Keratinocyte (primary cell): Measurements from ENCODE around the gene UBXN11. TPM values are rescaled to one million over a fixed set of nuclear protein-coding genes. Genes with fewer than 3 reads are reported as not detected.

Experiments
- DNase-seq: peaks from one replicate; pipeline ENCODE4 v3.0.0-alpha.2; 2011; ENCODE audit warnings: low read depth, missing footprints, low spot score
- FAIRE-seq: peaks from 2 replicates; lab custom pipeline; 2011; peaks lifted over from hg19 to GRCh38; lab: Jason Lieb, UNC
- H2AFZ ChIP-seq: 2 replicates; pipeline ENCODE4 v1.6.0; 2012; ENCODE audit warnings: low read length, control low read depth, inconsistent platforms; ENCODE audit not compliant: control insufficient read depth
- H3K27ac ChIP-seq: 2 replicates; pipeline ENCODE4 v1.5.1; 2011; ENCODE audit warnings: low read length; ENCODE audit not compliant: control insufficient read depth, insufficient read depth
- H3K27me3 ChIP-seq: 3 replicates; pipeline ENCODE4 v1.6.0; 2011; ENCODE audit warnings: low read length; ENCODE audit not compliant: control insufficient read depth, insufficient read depth; ENCODE audit errors: extremely low read depth
- H3K36me3 ChIP-seq, 2 experiments: 2 replicates in 1 of 2; 3 replicates in 1 of 2; pipeline ENCODE4 v1.5.1; 2011; ENCODE audit warnings: low read length in 2 of 2, mild to moderate bottlenecking in 1 of 2; ENCODE audit not compliant: control insufficient read depth in 2 of 2, insufficient read depth in 2 of 2; ENCODE audit errors: extremely low read depth in 1 of 2
- H3K4me1 ChIP-seq: 3 replicates; pipeline ENCODE4 v1.5.1; 2011; ENCODE audit warnings: low read length; ENCODE audit not compliant: control insufficient read depth, insufficient read depth; ENCODE audit errors: extremely low read depth
- H3K4me2 ChIP-seq: 3 replicates; pipeline ENCODE4 v1.6.0; 2011; ENCODE audit warnings: low read depth, low read length; ENCODE audit not compliant: control insufficient read depth, insufficient read depth; ENCODE audit errors: extremely low read depth
- H3K4me3 ChIP-seq, 3 experiments: fragments of 200-600 bp in 1 of 3; sonication (generic) in 1 of 3; 2 replicates in 2 of 3; 3 replicates in 1 of 3; pipeline ENCODE4 v1.5.1; 2011 to 2016; ENCODE audit warnings: low read length in 3 of 3, mild to moderate bottlenecking in 3 of 3, control low read depth in 2 of 3, inconsistent platforms in 1 of 3, low read depth in 1 of 3, mixed read lengths in 1 of 3, mixed run types in 1 of 3, moderate library complexity in 1 of 3; ENCODE audit not compliant: control insufficient read depth in 2 of 3, insufficient read depth in 2 of 3; ENCODE audit errors: extremely low read depth in 1 of 3
- H3K79me2 ChIP-seq: 2 replicates; pipeline ENCODE4 v1.6.0; 2012; ENCODE audit warnings: low read length; ENCODE audit not compliant: control insufficient read depth, insufficient read depth
- H3K9ac ChIP-seq: 3 replicates; pipeline ENCODE4 v1.6.0; 2011; ENCODE audit warnings: low read length; ENCODE audit not compliant: control insufficient read depth, insufficient read depth; ENCODE audit errors: extremely low read depth
- H3K9me1 ChIP-seq: 3 replicates; pipeline ENCODE4 v1.6.0; 2011; ENCODE audit warnings: low read length; ENCODE audit not compliant: control insufficient read depth, insufficient read depth; ENCODE audit errors: extremely low read depth
- H3K9me3 ChIP-seq: 2 replicates; pipeline ENCODE4 v1.5.1; 2012; ENCODE audit warnings: low read depth, low read length; ENCODE audit not compliant: control insufficient read depth
- H4K20me1 ChIP-seq: 3 replicates; pipeline ENCODE4 v1.6.0; 2011; ENCODE audit warnings: low read length; ENCODE audit not compliant: control insufficient read depth, insufficient read depth; ENCODE audit errors: extremely low read depth
- CTCF ChIP-seq, 3 experiments: IDR thresholded peaks in 1 of 3; conservative IDR thresholded peaks in 1 of 3; optimal IDR thresholded peaks in 1 of 3; 2 replicates in 2 of 3; 3 replicates in 1 of 3; pipeline versions ENCODE3 to v1.5.1; 2011; ENCODE audit warnings: low read length in 3 of 3, mild to moderate bottlenecking in 3 of 3, moderate library complexity in 2 of 3, control low read depth in 1 of 3, inconsistent platforms in 1 of 3; ENCODE audit not compliant: insufficient read depth in 2 of 3; ENCODE audit errors: extremely low read depth in 1 of 3
- EZH2 ChIP-seq: IDR thresholded peaks from one replicate; pipeline ENCODE4 v1.6.1; 2012; ENCODE audit warnings: inconsistent platforms, mild to moderate bottlenecking, low read length, moderate library complexity
- dilution Hi-C: fragments of 300-500 bp; cut with MboI; formaldehyde crosslinking; loops from one replicate; pipeline ENCODE4 v1.7.0; 2020; ENCODE audit warnings: low sequenced_read_pairs; ENCODE audit not compliant: extremely low pct_ligation_motif_present
- polyA plus RNA-seq, 5 experiments: library from polyadenylated mRNA; depleted of rRNA in 3 of 5; stranded (reverse) in 3 of 5; stranded (forward) in 1 of 5; unstranded in 1 of 5; fragments of >200 nt; gene quantifications; 1 replicate in 1 of 5; 2 replicates in 3 of 5; 3 replicates in 1 of 5; pipeline versions ENCODE4 v1.2.1 to v1.2.3, GENCODE V29; 2011 to 2012; ENCODE audit warnings: missing spikeins in 2 of 5, low read depth in 1 of 5, low replicate concordance in 1 of 5

The UBXN11 gene
- polyA plus RNA-seq, 1 donor (not counting 4 experiments of a cell fraction or from before 2014, with no cell fraction given), result 6.6 TPM

GRCh38 chr1:26287033-26287711 is 19.3 kb downstream of the UBXN11 start:
- H3K9me1 ChIP-seq, result no peaks in the 10 kb centered on the region
- peaks cover 8% of the 10 kb centered on the region for H4K20me1 ChIP-seq
- TF ChIP-seq EZH2, result no peak
- TF ChIP-seq CTCF (optimal IDR thresholded peaks at IDR 0.05 in 1 of 3, IDR thresholded peaks at IDR 0.05 in 1 of 3, conservative IDR thresholded peaks at IDR 0.05 in 1 of 3; ENCODE audit: extremely low read depth in 1 of 3, insufficient read depth in 2 of 3, low read length in 3 of 3), result no peak
- H3K79me2 ChIP-seq, result peaks cover 2% of the 10 kb centered on the region
- H3K27me3 ChIP-seq, result no peaks in the 10 kb centered on the region
- H3K9ac ChIP-seq, result no peak overlapping the region
- H2AFZ ChIP-seq, result no peak overlapping the region
- dilution Hi-C loops, result no loop called here
- H3K4me3 ChIP-seq, result no peak overlapping the region
- no peaks in the 10 kb centered on the region for H3K9me3 ChIP-seq
- peaks cover 8 to 16% of the 10 kb centered on the region in 2 experiments for H3K36me3 ChIP-seq
- H3K4me1 ChIP-seq, result peaks cover 30% of the 10 kb centered on the region
- FAIRE-seq (no peak), DNase-seq (no peak)
- H3K27ac ChIP-seq, result no peak overlapping the region
- H3K4me2 ChIP-seq, result no peak overlapping the region

- H3K27me3 ChIP-seq, result no peaks in the 10 kb centered on the region
- peaks cover 11% of the 10 kb centered on the region for H3K79me2 ChIP-seq
- dilution Hi-C loops, result no loop called here
- H3K4me1 ChIP-seq, result peaks cover 39% of the 10 kb centered on the region
- H3K27ac ChIP-seq, result no peak overlapping the region
- H3K4me2 ChIP-seq, result no peak overlapping the region
- no peak for TF ChIP-seq EZH2
- H4K20me1 ChIP-seq, result peaks cover 14% of the 10 kb centered on the region
- no peak for FAIRE-seq
- H3K36me3 ChIP-seq, result peaks cover 15 to 24% of the 10 kb centered on the region in 2 experiments
- no peak for DNase-seq
- H3K9me1 ChIP-seq, result peaks cover 3% of the 10 kb centered on the region
- no peaks in the 10 kb centered on the region for H3K9me3 ChIP-seq
- no peak overlapping the region for H3K4me3 ChIP-seq
- no peak overlapping the region for H3K9ac ChIP-seq
- no peak overlapping the region for H2AFZ ChIP-seq
Measured at GRCh38 chr1:26286064-26286416, 20.4 kb downstream of the UBXN11 start.
